Activated CD4-positive, alpha-beta T cell treated with anti-CD3 and anti-CD28 coated beads for 36 hours (primary cell): Measurements from ENCODE around the gene EQTN. TPM values are rescaled to one million over a fixed set of nuclear protein-coding genes. Genes with fewer than 3 reads are reported as not detected.
A peak's percentile ranks its signal among the peaks of the same experiment; 100 is the strongest.

Experiments used
- ATAC-seq: fragments of 200-7000 bp; cut with Tn5 transposase; one replicate; pipeline ENCODE4 v1.10.0; 2021; ENCODE audit warnings: mild to moderate bottlenecking, moderate library complexity
- CTCF ChIA-PET: fragments of 350-600 bp; sonication (Branson Sonifier 250); formaldehyde crosslinking; loops from one replicate; lab custom pipeline; 2021; ENCODE audit warnings: antibody characterized with exemption; lab: Charles Lee
- POLR2A ChIA-PET: fragments of 350-600 bp; sonication (Branson Sonifier 250); formaldehyde crosslinking; loops from one replicate; lab custom pipeline; 2021; ENCODE audit warnings: antibody characterized with exemption, inconsistent platforms; lab: Charles Lee
- DNase-seq: peaks from one replicate; pipeline ENCODE4 v3.0.0-alpha.2; 2020
- H3K27ac Mint-ChIP-seq: one replicate; pipeline ENCODE4 v1.8.0; 2021; ENCODE audit warnings: mixed read lengths
- H3K27me3 Mint-ChIP-seq: one replicate; pipeline ENCODE4 v1.8.0; 2021; ENCODE audit warnings: mixed read lengths
- H3K36me3 Mint-ChIP-seq: one replicate; pipeline ENCODE4 v1.8.0; 2021; ENCODE audit warnings: low read depth, mixed read lengths
- H3K4me1 Mint-ChIP-seq: one replicate; pipeline ENCODE4 v1.8.0; 2021; ENCODE audit warnings: mixed read lengths
- H3K4me3 Mint-ChIP-seq: one replicate; pipeline ENCODE4 v1.8.0; 2021; ENCODE audit warnings: mild to moderate bottlenecking, moderate library complexity, mixed read lengths
- H3K9me3 Mint-ChIP-seq: one replicate; pipeline ENCODE4 v1.8.0; 2021; ENCODE audit warnings: low read depth, mixed read lengths
- intact Hi-C, 2 experiments: fragments of 100-400 bp; cut with DNase I in 1 of 2; cut with micrococcal nuclease in 1 of 2; formaldehyde crosslinking; loops; one replicate each; pipeline versions ENCODE4 v1.14.2 to v1.15.1; 2022 to 2024; cut with DNase I, micrococcal nuclease
- total RNA-seq, 2 experiments: library from RNA; stranded (reverse); gene quantifications; one replicate each; pipeline ENCODE4 v1.2.3, GENCODE V29; 2021

EQTN gene
- total RNA-seq, 2 experiments from 2014 or later: not detected

DNA sequence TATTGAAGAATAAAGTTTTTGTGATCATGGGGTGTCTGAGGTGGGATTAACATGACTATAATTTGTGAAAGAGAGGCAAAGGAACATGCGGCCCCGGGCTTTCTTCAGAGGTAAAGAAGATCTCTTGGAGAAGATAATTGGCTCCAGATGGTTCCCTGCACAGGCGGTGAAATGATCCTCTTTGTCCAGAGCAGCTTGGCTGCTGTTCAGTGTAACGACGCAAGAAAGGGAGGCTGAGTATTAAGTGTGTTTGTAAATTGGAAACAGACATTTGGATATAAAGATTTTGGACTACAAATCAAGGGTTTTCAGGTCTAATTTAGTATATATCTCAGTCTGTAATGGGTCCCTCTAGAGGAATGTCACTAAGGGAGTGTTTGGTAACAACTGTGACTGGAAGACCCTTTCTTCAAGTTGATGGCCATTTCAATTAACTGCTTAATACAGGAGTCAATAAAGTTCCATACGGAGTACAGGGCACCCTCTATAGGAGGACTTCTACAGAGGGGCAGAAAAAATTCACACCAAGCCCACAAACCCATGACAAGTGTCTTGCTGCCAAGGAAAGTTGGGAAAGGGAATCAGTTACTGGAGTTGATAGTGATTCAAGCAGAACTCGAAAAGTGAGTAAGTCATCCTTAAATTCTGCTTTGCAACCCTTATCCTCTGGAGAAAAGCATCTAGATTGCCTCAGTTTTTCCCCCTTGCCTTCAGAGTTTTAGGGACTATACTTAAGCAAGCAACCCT, 4.1 kb downstream of the EQTN start:
- DNase-seq (no peak), ATAC-seq (no peak)
- ChIA-PET CTCF (no interaction called here), POLR2A (no interaction called here)
- Mint-ChIP-seq H3K4me3 (no peak overlapping the region), H3K36me3 (no peaks in the 10 kb centered on the region), H3K4me1 (no peaks in the 10 kb centered on the region), H3K27me3 (peaks cover 6% of the 10 kb centered on the region), H3K27ac (no peak overlapping the region), H3K9me3 (no peaks in the 10 kb centered on the region)
- intact Hi-C loops: no loop called here

GRCh38 chr9:27291292-27291691, 5.7 kb downstream of the EQTN start:
- Mint-ChIP-seq H3K27me3 (peaks cover 6% of the 10 kb centered on the region), H3K9me3 (no peaks in the 10 kb centered on the region), H3K27ac (no peak overlapping the region), H3K4me3 (no peak overlapping the region), H3K4me1 (no peaks in the 10 kb centered on the region), H3K36me3 (no peaks in the 10 kb centered on the region)
- POLR2A ChIA-PET: no interaction called here
- CTCF ChIA-PET: interaction anchor here (1.3 kb wide), 1 partner anchor 14 kb away, joined by 3 read pairs; no protein-coding TSS in a partner anchor
- ATAC-seq (no peak), DNase-seq (no peak)
- intact Hi-C loops: no loop called here

GRCh38 chr9:27282269-27282668, 14.7 kb downstream of the EQTN start:
- no peaks in the 10 kb centered on the region for H3K4me1 Mint-ChIP-seq
- ATAC-seq (no peak), DNase-seq (no peak)
- no peaks in the 10 kb centered on the region for H3K9me3 Mint-ChIP-seq
- POLR2A ChIA-PET: no interaction called here
- H3K36me3 Mint-ChIP-seq: no peaks in the 10 kb centered on the region
- H3K27ac Mint-ChIP-seq: no peak overlapping the region
- H3K27me3 Mint-ChIP-seq: peaks cover 7% of the 10 kb centered on the region
- CTCF ChIA-PET: interaction anchor here (0.6 kb wide), 1 partner anchor 10 kb away, joined by 3 read pairs; no protein-coding TSS in a partner anchor
- intact Hi-C loops: no loop called here
- H3K4me3 Mint-ChIP-seq: no peak overlapping the region

GRCh38 chr9:27280860-27281259, 16.1 kb downstream of the EQTN start:
- Mint-ChIP-seq H3K36me3 (no peaks in the 10 kb centered on the region), H3K27me3 (peaks cover 5% of the 10 kb centered on the region), H3K4me3 (no peak overlapping the region), H3K4me1 (no peaks in the 10 kb centered on the region), H3K27ac (no peak overlapping the region), H3K9me3 (no peaks in the 10 kb centered on the region)
- CTCF ChIA-PET: no interaction called here
- DNase-seq (no peak), ATAC-seq (no peak)
- intact Hi-C loops: no loop called here
- POLR2A ChIA-PET: no interaction called here

- Mint-ChIP-seq H3K4me3 (no peak overlapping the region), H3K9me3 (no peaks in the 10 kb centered on the region), H3K4me1 (no peaks in the 10 kb centered on the region), H3K27ac (no peak overlapping the region), H3K27me3 (peaks cover 5% of the 10 kb centered on the region), H3K36me3 (no peaks in the 10 kb centered on the region)
- ATAC-seq (no peak), DNase-seq (no peak)
- CTCF ChIA-PET: interaction anchor here (0.6 to 1.2 kb wide), 2 partner anchors 9 to 10 kb away, joined by 3 read pairs; no protein-coding TSS in a partner anchor
- POLR2A ChIA-PET: no interaction called here
- intact Hi-C loops: no loop called here
Observed at GRCh38 chr9:27280249-27280648, 16.7 kb downstream of the EQTN start.

GRCh38 chr9:27279611-27280010, 17.3 kb downstream of the EQTN start:
- Mint-ChIP-seq H3K27ac (no peak overlapping the region), H3K4me1 (no peaks in the 10 kb centered on the region), H3K27me3 (peaks cover 5% of the 10 kb centered on the region), H3K4me3 (no peak overlapping the region), H3K9me3 (no peaks in the 10 kb centered on the region), H3K36me3 (no peaks in the 10 kb centered on the region)
- CTCF ChIA-PET: interaction anchor here (0.6 to 1.4 kb wide), 3 partner anchors 9 to 11 kb away, joined by 3 read pairs; no protein-coding TSS in a partner anchor
- intact Hi-C loops: loop anchor here in 1 of 2 experiments (10.0 kb wide), 1 partner anchor 385 kb away; the partner anchor contains the start of gene CAAP1
- POLR2A ChIA-PET: no interaction called here
- ATAC-seq (no peak), DNase-seq (no peak)

GRCh38 chr9:27278374-27278773, 18.6 kb downstream of the EQTN start:
- DNase-seq: no peak
- intact Hi-C loops: loop anchor here in 1 of 2 experiments (10.0 kb wide), 1 partner anchor 384 kb away; the partner anchor contains the start of gene CAAP1
- Mint-ChIP-seq H3K27ac (no peak overlapping the region), H3K4me3 (no peak overlapping the region), H3K27me3 (peaks cover 5% of the 10 kb centered on the region), H3K36me3 (no peaks in the 10 kb centered on the region), H3K9me3 (no peaks in the 10 kb centered on the region), H3K4me1 (no peaks in the 10 kb centered on the region)
- CTCF ChIA-PET: interaction anchor here (0.9 to 1.4 kb wide), 2 partner anchors 9 to 10 kb away, joined by 3 to 4 read pairs; no protein-coding TSS in a partner anchor
- POLR2A ChIA-PET: no interaction called here
- ATAC-seq: no peak

GRCh38 chr9:27276193-27277030, 20.5 kb downstream of the EQTN start:
- Mint-ChIP-seq H3K27me3 (peaks cover 2% of the 10 kb centered on the region), H3K36me3 (no peaks in the 10 kb centered on the region), H3K4me1 (no peaks in the 10 kb centered on the region), H3K4me3 (no peak overlapping the region), H3K9me3 (no peaks in the 10 kb centered on the region), H3K27ac (no peak overlapping the region)
- peak; percentile 9 for DNase-seq
- no peak for ATAC-seq
- intact Hi-C loops: loop anchor here (1.0 to 10.0 kb wide), 6 partner anchors 30 to 532 kb away; partner anchors contain the start of gene CAAP1 (in 1 of the 2)
- POLR2A ChIA-PET: interaction anchor here (0.7 kb wide), 1 partner anchor 33 kb away, joined by 3 read pairs; no protein-coding TSS in a partner anchor
- CTCF ChIA-PET: interaction anchor here (0.7 to 1.4 kb wide), 4 partner anchors 9 to 243 kb away, joined by 3 read pairs; no protein-coding TSS in a partner anchor

- Mint-ChIP-seq H3K4me1 (no peaks in the 10 kb centered on the region), H3K27ac (no peak overlapping the region), H3K27me3 (peaks cover 2% of the 10 kb centered on the region), H3K9me3 (no peaks in the 10 kb centered on the region), H3K36me3 (no peaks in the 10 kb centered on the region), H3K4me3 (no peak overlapping the region)
- ATAC-seq (no peak), DNase-seq (no peak)
- intact Hi-C loops: loop anchor here in 1 of 2 experiments (10.0 kb wide), 1 partner anchor 378 kb away; the partner anchor contains the start of gene CAAP1
- ChIA-PET POLR2A (no interaction called here), CTCF (interaction anchor here (0.9 to 1.0 kb wide), 2 partner anchors 9 to 15 kb away, joined by 3 read pairs; no protein-coding TSS in a partner anchor)
Observed at GRCh38 chr9:27273186-27273585, 23.8 kb downstream of the EQTN start.

GRCh38 chr9:27272103-27272502, 24.8 kb downstream of the EQTN start:
- ChIA-PET POLR2A (no interaction called here), CTCF (interaction anchor here (0.9 kb wide), 1 partner anchor 11 kb away, joined by 3 read pairs; no protein-coding TSS in a partner anchor)
- intact Hi-C loops: loop anchor here in 1 of 2 experiments (10.0 kb wide), 1 partner anchor 377 kb away; the partner anchor contains the start of gene CAAP1
- H3K4me3 Mint-ChIP-seq: no peak overlapping the region
- peaks cover 2% of the 10 kb centered on the region for H3K27me3 Mint-ChIP-seq
- H3K4me1 Mint-ChIP-seq: no peaks in the 10 kb centered on the region
- no peaks in the 10 kb centered on the region for H3K36me3 Mint-ChIP-seq
- no peaks in the 10 kb centered on the region for H3K9me3 Mint-ChIP-seq
- H3K27ac Mint-ChIP-seq: no peak overlapping the region
- ATAC-seq (no peak), DNase-seq (no peak)
